GM12873 (cell line): ENCODE data around the gene CD63.

ENCODE experiments used
- CTCF ChIP-seq: IDR thresholded peaks from 2 replicates; pipeline ENCODE4 v1.5.1; 2012; ENCODE audit warnings: low read depth, mild to moderate bottlenecking, moderate library complexity, low read length, control low read depth; ENCODE audit not compliant: insufficient read depth; ENCODE audit errors: missing control alignments

The CD63 gene

GRCh38 chr12:55717011-55718007, 11.5 kb downstream of the CD63 start:
- TF ChIP-seq CTCF, result no peak

- TF ChIP-seq CTCF, result no peak
Observed at GRCh38 chr12:55716582-55716957, 12.2 kb downstream of the CD63 start.

- no peak for TF ChIP-seq CTCF
Observed at GRCh38 chr12:55715833-55716581, 12.8 kb downstream of the CD63 start, which contains the start of gene BLOC1S1. BLOC1S1 (plus strand) TSS chr12:55716046; CDS start chr12:55716052, 6 bp downstream.

GRCh38 chr12:55715169-55715764, 13.5 kb downstream of the CD63 start:
- TF ChIP-seq CTCF, result no peak

GRCh38 chr12:55713721-55714120, 15.1 kb downstream of the CD63 start:
- no peak for TF ChIP-seq CTCF

- TF ChIP-seq CTCF, result no peak
Observed at GRCh38 chr12:55712700-55713415, 16.0 kb downstream of the CD63 start.
